Esophagus muscularis mucosa (tissue), 2 donors: ENCODE results near the gene PPP1CA.

Experiments
- POLR2A ChIP-seq: fragments of 450-650 bp; IDR thresholded peaks from one replicate; pipeline ENCODE4 v1.6.1; 2017; ENCODE audit warnings: antibody characterized with exemption, moderate library complexity, mild to moderate bottlenecking, low read depth
- POLR2AphosphoS5 ChIP-seq, 2 donors: sonication (generic); formaldehyde crosslinking; IDR thresholded peaks; one replicate each; pipeline ENCODE4 v1.6.1; 2017; ENCODE audit warnings: antibody characterized with exemption in 2 of 2

DNA sequence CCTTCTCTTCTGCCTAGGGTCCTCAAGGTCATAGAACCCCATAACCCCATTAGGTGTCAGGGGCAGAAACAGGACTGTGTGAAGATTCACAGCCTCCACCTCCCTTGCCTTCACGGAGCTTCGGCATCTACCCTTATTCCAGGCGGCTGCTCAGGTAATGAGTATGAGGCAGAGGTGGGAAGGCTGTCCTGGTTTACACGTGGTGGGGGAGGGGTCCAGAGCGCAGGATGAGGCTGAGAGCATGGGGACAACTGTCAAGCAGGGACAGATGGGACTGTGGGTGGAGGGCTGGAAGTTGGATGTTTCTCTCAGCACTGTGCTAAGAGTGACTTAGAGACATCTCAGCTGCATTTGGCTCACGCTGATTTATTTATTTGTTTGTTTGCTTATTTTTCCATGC is 14.1 kb downstream of the PPP1CA start:
- TF ChIP-seq POLR2A (no peak), POLR2AphosphoS5 (IDR thresholded peaks at IDR 0.05) (no peak)
